ENCODE results near the gene RPL13A.

DNA sequence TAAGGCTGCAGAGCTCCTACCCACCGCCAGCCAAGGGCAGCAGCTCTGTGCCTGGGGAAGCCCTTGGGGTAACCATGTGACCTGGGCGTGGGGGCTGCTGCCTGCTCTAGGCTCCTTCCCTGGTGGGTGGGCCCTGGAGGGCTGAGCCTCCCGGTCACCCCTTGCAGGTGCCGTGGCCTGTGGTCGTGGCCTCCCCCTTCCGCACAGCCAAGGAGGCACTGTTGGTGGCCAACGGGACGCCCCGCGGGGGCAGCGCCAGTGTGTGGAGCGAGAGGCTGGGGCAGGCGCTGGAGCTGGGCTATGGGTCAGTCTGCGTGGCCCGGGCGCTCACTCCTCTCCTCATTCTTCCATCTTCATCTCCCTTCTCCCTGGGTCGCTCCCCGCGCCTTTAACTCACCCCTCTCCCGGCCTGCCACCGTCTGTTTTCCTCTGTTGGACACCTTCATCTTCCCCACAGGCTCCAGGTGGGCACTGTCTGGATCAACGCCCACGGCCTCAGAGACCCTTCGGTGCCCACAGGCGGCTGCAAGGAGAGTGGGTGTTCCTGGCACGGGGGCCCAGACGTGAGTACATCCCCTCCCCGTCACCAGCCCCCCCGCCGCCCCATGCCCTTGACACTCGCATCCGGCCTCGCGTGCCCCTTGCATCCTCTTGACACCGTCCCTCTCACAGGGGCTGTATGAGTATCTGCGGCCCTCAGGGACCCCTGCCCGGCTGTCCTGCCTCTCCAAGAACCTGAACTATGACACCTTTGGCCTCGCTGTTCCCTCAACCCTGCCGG, 23.3 kb upstream of the RPL13A start:
- TF ChIP-seq EP300 (IDR thresholded peaks at IDR 0.05) (no peak), POLR2AphosphoS5 (IDR thresholded peaks at IDR 0.05) (no peak)
- TF ChIP-seq, protein P1, sequence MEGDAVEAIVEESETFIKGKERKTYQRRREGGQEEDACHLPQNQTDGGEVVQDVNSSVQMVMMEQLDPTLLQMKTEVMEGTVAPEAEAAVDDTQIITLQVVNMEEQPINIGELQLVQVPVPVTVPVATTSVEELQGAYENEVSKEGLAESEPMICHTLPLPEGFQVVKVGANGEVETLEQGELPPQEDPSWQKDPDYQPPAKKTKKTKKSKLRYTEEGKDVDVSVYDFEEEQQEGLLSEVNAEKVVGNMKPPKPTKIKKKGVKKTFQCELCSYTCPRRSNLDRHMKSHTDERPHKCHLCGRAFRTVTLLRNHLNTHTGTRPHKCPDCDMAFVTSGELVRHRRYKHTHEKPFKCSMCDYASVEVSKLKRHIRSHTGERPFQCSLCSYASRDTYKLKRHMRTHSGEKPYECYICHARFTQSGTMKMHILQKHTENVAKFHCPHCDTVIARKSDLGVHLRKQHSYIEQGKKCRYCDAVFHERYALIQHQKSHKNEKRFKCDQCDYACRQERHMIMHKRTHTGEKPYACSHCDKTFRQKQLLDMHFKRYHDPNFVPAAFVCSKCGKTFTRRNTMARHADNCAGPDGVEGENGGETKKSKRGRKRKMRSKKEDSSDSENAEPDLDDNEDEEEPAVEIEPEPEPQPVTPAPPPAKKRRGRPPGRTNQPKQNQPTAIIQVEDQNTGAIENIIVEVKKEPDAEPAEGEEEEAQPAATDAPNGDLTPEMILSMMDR (IDR thresholded peaks at IDR 0.05): no peak

All from suprapubic skin (tissue), 4 donors.